Stimulated activated CD8-positive, alpha-beta memory T cell treated with anti-CD3 and anti-CD28 coated beads, Interleukin-4, amount 100 ng/mL, for 48 hours (primary cell): ENCODE results near the gene LRRK2.
"Not testable (repeated sequence)": the region's sequence is repeated elsewhere in the genome, so short reads cannot be mapped to it uniquely, and the experiment has no call there.

ENCODE experiments used
- DNase-seq: peaks from one replicate; pipeline ENCODE4 v3.0.0-alpha.2; 2020

LRRK2 gene

DNA sequence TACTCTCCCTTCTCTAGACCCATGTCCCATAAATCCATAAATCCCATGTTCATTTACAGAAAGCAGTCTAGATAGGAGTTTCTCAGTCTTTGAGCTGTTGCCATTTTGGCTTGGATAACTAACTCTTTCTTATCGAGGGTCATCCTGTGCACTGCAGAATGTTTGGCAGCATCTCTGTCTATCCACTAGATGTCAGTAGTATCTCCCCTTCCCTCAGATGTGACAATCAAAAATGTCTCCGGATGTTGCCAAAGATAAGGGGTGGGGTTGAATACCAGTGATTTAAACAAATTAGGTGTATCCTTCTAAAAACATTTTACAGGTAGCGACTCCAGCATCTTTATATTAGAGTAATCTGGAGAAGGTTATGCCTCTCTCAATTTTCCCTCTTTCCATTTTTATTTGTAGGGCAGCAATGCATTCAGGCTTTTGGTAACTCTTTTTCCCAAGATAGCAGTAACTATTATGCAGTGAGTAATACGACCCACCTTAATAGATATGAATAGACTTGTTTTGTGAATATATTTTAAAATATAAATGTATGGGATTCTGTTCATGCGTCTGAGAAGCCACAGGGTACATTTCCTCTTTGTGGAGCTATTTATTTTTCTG is 100.7 kb downstream of the LRRK2 start:
- no peak for DNase-seq

DNA sequence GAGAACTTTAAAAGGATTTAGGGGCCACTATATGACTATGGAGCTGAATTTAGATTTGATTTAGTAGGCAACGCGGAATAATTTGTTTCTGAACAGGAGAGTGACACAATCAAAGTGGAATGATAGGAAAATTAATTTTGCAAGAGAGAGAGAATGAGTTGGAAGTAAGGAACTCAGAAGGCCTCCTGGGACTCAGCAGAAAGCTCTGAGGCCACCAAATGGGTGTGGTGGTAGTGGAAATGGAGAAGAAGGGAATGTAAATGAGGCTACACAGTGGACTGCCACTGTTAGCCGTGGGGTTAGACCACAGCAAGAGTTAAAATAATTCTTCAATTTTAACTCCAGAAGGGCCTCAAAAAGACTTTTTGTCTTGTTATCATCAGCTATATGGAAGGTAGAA is 102.7 kb downstream of the LRRK2 start:
- DNase-seq: no peak

DNA sequence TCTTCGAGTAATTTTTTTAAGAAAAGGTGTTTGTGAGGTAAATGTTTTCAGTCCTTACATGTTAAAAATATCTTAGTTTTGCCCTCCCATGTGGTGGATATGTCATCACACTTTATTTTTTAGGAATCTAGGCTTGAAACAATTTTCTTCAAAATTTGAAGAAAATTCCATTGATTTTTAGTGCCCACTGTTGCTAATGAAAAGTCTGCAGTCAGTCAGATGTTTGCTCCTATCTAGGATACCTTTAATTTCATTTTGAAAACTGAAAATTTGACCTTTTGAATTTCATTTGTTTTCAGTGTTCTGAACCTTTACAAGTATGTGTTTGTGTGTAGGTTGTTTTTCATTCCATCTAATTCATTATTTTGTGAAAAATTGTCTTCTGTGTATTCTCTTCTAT is 105.4 kb downstream of the LRRK2 start:
- no peak for DNase-seq

DNA sequence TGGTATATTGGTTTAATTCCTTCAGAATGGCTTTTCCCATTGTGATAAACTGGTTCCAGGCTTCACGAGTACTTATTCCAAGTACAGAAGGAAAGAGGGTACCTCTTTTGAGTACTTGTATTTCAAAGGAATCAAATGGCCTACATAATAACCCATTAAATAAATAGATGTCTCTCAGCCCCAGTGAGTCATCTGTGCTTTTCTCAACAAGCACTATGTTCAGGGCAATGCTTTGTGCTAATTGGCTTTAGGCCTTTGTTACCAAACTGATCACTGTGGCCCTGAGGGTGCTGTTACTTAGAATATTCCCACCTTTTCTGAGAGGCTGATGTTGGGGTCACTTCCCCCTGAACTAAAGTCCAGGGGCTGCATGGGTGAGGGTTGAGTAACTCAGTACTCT is 107.1 kb downstream of the LRRK2 start:
- DNase-seq: no peak

DNA sequence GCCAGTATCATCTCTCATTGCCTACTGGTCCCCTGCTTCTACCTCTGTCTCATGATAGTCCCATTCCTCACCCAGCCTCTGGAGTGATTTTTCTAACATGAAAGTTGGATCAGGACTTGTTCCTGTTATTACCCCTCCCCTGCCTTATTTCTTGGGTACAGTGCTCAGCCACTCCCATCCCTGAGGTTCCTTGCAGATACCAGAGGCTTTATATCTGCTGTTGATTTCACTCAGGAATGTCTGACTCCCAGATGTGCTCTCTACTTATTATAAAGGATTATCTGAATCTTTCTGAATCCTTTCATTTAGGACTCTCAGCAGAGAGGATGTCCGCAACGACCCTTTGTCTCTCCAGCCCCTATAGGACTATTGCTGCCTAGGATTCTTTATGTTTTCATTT is 111.2 kb downstream of the LRRK2 start:
- DNase-seq: no peak

DNA sequence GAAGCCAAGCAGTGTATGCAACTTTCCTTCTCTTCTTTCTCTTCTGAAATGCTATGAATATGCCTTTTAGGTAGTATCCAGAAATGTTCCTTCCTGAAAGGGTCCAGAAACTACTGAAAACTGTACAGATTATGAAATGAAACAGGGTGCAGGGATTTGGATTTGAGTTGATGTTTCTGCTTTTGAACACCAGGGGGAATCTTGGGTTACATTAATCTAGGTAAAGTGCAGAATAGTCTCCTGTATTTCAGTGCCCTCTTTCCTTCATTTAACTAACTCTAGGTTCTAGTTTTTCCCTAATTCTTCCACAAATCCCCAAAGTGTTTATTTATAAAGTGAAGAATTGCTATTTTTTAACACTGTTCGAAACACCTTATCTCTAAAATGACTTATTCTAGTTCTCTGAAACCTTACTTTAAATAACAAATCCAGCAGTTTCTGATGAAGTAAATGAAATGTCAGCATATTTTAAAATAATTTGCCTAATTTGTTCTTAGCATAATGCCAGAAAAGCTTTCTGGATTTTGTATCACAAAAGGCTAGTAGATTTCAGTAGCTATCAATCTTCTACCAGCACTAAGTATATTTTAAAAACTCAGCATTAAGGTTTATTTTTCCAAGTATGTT is 111.9 kb downstream of the LRRK2 start:
- DNase-seq: no peak

DNA sequence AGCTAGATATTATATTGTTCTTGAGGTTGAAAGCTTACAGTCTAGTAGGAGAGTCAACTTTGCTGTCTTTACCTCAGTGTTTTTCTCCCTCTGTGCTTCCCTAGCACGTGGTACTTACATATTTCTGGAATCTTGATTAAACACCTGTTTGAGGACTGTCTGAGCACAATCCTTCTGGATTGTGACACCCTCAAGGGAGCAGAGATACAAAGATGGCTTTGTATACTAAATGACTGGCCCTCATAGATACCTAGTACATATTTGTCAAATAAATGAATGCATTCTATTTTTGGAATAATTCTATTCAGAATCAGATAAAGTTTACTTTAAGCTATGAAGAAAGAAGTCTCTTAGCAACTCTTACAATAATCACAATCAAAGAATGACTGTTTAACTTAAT is 113.3 kb downstream of the LRRK2 start:
- DNase-seq: no peak

DNA sequence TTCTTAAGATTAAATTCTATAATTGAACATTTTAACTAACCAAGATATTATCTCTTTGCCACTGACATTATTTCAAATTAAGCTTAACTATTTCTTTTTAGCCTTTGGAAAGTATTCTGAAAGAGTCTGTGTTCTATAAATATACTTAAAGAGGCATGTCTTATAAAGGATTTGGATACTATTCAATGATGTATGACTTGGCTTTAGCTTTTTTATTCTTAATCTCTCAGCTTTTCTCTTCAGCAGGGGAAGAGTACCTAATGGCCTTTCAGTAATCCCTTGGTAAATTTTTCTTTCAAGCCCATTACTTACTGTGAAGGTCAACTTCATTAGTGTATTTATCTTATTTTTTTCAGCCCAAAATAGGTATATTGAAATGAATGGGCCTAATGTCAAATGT is 113.8 kb downstream of the LRRK2 start:
- no peak for DNase-seq

DNA sequence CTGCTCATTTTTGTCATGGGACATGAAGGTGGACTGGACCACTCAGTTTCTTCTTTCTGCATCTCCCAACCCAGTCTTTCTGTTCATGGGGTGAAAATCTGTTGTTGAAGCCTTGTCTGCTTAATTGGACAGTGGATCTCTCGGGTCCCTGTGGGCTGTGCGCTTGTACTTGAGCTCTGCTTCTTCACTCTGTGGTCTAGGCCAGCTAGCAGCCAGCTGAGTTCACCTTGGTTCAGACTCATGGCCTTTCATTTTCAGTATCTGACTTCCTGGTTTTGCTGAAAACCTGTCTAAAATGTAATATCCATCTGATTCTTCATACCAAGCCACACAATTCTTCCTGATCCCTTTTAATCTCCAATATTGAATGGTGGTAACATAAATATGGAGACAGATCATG is 117.2 kb downstream of the LRRK2 start:
- no peak for DNase-seq

DNA sequence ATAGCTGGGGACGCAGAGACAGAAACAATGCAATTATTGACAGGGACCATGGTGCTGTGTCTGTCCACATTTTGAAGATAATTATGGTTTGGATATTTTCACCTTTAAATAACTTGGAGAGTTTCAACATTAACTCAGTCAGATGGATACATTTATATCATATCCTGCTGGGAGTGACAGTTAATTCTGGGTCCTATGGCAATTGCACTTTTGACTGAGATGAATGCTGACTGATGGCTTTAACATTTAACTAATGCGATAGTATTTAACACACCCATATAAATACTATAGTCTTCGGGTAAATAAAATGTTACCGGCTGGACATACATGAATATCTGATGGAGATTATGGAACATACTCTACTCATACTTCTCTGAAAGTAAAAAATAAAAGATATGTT is 118.3 kb downstream of the LRRK2 start:
- DNase-seq: no peak

DNA sequence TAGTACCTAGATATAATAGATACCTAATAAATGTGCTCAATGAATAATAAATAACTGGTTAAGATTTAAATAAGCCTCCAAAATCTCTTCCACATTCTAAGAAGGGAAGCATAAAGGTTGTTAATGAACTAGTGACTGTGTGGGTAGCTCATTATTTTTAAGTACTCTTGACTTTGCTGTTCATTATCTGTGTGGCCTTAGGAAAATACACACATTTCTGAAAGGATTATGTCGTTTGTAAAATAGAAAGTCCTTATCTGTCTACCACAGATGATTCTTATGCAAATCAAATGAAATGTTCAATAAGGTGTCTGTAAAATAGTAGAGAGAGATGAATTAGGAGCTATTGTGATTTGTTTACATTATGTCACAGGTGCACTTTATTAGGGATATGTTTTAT is 119.5 kb downstream of the LRRK2 start:
- DNase-seq: no peak

DNA sequence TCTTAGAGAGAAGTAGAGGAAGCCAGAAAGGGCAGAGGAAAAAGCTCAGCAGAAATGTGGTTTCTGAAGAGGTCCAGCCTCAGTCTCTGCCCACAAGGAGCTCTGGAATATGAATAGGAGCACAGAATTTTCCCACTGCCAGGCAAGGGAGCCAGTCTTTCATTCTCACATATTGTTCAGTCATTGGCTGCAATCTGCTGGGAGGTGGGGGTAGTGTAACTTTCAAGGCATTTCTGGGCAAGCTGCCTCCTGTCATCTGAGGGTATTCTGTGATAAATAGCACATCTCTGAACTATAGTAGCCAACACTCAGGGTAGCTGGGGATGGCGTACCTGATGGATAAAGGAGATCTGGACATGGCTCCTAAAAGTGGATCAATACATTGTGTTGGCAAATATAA is 127.2 kb downstream of the LRRK2 start:
- DNase-seq: no peak

DNA sequence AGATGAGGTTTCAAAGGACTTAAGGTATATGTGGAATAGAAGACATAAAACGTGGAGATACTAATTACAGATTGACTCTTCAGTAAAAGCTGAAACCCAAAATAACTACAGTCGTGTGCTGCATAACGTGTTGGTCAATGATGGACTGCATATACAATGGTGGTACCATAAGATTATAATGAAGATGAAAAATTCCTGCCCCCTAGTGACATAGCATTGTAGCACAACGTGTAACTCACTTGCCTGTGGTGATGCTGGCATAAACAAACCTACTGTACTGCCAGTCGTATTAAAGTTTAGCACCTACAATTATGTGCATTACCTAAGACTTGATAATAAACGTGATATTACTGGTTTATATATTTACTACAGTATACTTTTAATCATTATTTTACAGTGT is 150.3 kb downstream of the LRRK2 start:
- DNase-seq: no peak

DNA sequence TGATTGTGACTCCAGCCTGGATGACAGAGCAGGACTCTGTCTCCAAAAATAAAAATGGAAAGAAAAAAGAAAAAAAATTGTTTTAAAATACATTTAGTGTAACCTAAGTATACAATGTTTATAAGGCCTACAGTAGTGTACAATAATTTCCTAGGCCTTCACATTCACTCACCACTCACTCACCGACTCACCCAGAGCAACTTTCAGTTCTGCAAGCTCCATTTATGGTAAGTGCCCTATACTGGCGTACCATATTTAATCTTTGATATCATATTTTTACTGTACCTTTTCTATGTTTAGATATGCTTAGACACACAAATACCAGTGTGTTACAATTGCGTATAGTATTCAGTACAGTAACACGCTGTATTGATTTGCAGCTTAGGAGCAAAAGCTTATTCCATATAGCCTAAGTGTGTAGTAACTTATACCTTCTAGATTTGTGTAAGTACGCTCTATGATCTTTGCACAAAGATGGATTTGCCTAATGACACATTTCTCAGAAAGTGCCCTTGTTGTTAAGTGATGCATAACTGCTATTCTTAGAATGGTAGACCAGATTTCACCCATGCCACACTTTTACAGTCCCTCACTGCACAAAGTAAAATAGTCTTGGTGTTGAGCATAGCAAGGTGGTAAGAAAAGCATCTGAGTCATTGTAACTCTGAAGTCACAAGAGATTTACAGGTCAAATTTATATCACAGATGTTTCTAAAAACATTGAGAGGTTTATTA is 151.9 kb downstream of the LRRK2 start:
- no peak for DNase-seq

DNA sequence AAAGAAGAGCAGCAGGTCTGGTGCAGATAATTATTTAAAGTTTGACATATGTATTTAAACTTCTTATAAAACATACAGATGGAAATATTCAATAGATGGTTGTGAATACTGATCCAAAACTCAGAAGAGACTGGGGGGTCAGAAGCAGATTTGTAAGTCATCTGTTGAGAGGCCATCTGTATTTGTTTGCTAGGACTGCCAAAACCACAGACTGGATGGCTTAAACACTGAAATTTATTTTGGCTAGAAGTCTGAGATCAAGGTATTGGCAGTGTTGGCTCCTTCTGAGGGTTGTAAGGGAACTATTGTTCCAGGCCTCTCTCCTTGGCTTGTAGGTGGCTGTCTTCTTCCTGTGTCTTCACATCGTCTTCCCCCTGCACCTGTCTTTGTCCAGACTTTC is 153.9 kb downstream of the LRRK2 start:
- no peak for DNase-seq

DNA sequence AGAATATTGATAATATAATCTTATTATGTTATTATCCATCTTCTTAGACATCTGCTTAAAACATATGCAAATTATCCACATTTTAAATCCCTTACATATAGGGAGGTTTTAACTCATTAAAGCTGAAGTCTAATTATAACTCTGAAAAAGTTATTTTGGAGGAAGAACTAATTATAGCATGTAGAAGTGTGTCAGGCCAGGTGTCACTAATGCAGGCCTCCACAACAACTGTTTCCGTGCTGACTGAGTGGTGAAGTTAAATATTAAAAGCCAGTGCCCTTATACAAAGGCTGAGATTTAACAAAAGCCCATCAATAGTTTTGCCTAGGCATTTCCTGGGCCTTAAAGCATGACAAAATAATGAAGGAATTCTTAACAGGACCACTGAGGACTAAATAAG is 157.4 kb downstream of the LRRK2 start:
- DNase-seq: no peak

DNA sequence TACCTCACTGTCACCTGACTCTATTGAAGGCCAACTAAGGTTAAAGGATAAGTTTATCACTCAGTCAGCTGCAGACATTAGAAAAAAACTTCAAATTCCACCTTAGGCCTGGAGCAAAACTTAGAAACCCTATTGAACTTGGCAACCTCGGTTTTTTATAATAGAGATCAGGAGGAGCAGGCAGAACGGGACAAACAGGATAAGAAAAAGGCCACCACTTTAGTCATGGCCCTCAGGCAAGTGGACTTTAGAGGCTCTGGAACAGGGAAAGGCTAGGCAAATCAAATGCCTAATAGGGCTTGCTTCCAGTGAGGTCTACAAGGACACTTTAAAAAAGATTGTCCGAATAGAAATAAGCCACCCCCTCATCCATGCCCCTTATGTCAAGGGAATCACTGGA is 162.5 kb downstream of the LRRK2 start:
- DNase-seq: not testable (repeated sequence)

DNA sequence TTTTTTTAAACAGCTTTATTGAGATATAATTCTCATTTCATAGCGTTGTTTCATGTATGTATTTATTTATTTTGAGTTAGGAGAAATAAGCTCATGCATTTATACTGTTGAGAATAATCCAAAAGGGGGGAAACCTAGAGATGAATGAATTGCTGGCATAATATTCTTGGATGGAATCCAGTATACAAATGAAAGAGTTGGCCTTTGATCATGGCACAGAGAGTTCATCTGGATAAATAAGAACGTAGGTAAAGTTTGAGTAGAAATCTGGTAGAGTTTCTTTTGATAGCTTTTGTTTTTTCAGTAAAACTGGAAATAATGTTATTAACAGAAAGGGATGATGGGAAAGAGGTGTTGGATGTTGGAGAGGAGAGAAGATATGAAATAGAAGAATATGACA is 166.2 kb downstream of the LRRK2 start:
- no peak for DNase-seq

DNA sequence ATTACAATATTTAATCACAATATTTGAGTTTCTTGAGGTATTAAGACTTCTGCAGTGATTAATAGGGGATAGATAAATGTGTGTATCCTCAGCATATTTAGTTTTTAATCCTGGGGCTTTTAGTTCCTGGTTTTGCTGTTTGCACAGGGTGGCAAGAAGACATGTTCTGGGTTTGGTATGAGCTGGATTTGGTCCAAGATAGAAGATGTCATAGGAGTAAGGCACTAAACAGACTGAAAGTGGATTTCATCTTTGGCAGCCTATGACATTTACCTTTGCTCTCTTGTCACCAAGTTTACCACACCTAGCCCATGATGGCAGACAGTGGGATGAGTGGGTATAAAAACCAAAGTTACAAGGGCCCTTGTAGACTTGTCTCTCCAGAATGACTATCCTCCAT is 168.2 kb downstream of the LRRK2 start:
- DNase-seq: no peak

DNA sequence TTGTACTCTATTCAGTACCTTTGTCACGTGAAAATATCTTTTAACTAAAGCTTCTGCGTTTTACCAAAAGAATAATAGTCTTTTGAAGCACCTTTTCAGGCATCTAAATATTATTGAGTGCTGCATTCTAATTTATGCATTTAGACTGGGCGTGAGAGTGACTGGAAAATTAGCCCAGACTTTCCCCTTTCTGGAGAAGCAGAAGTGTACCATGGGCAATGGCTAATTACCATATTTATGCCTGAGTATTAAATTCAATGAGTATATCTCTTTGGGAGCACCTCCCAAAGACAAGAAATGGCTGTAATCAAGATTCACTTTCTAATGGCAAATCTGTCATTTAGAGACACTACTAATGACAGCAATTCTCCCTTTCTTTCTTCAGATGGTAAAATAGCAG is 174.9 kb downstream of the LRRK2 start:
- no peak for DNase-seq

DNA sequence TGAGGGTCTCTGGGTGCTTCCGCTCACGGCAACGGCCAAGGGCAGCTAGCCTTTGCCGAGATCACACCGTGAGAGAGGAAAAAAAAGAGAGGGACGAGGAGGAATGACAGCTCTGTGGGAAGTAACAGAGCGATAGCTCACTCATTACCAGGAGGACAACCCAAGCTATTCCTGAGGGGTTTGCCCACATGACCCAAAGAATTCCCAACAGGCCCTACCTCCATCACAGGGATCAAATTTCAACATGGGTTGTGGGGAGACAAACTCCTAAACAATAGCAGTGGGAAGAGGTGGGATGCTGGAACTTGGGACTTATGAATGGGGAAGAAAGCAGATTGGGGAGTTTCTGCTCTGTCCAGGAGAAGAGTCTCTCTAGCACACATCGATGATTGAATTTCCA is 180.6 kb downstream of the LRRK2 start:
- DNase-seq: no peak
